Activated CD8-positive, alpha-beta memory T cell treated with anti-CD3 and anti-CD28 coated beads, Interleukin-2, amount 10 ng/mL, durations not matched to agents 7 days and 5 days (primary cell): ENCODE results near the gene ZNF607. TPM values are rescaled to one million over a fixed set of nuclear protein-coding genes. Genes with fewer than 3 reads are reported as not detected.
"Not testable (repeated sequence)": the region's sequence is repeated elsewhere in the genome, so short reads cannot be mapped to it uniquely, and the experiment has no call there.

Source experiments
- ATAC-seq: fragments of 150-1000 bp; cut with Tn5 transposase; one replicate; pipeline ENCODE4 v1.10.0; 2021; ENCODE audit warnings: moderate library complexity
- CTCF ChIA-PET: fragments of 350-600 bp; sonication (Branson Sonifier 250); formaldehyde crosslinking; loops from one replicate; lab custom pipeline; 2021; ENCODE audit warnings: antibody characterized with exemption; lab: Charles Lee
- DNase-seq: peaks from one replicate; pipeline ENCODE4 v3.0.0-alpha.2; 2020
- H3K27ac Mint-ChIP-seq: one replicate; pipeline ENCODE4 v1.8.0; 2021; ENCODE audit warnings: mild to moderate bottlenecking, mixed read lengths
- H3K27me3 Mint-ChIP-seq: one replicate; pipeline ENCODE4 v1.8.0; 2021; ENCODE audit warnings: mixed read lengths
- H3K36me3 Mint-ChIP-seq: one replicate; pipeline ENCODE4 v1.8.0; 2021; ENCODE audit warnings: mild to moderate bottlenecking, mixed read lengths
- H3K4me1 Mint-ChIP-seq: one replicate; pipeline ENCODE4 v1.8.0; 2021; ENCODE audit warnings: mixed read lengths
- H3K4me3 Mint-ChIP-seq: one replicate; pipeline ENCODE4 v1.8.0; 2021; ENCODE audit warnings: mild to moderate bottlenecking, moderate library complexity, mixed read lengths
- H3K9me3 Mint-ChIP-seq: one replicate; pipeline ENCODE4 v1.8.0; 2022; ENCODE audit warnings: low read depth, mixed read lengths
- total RNA-seq, 2 experiments: library from RNA; stranded (reverse); gene quantifications; one replicate each; pipeline ENCODE4 v1.2.3, GENCODE V29; 2021

ZNF607 gene
- total RNA-seq, 2 experiments from 2014 or later: 4.4 to 6.6 TPM

DNA sequence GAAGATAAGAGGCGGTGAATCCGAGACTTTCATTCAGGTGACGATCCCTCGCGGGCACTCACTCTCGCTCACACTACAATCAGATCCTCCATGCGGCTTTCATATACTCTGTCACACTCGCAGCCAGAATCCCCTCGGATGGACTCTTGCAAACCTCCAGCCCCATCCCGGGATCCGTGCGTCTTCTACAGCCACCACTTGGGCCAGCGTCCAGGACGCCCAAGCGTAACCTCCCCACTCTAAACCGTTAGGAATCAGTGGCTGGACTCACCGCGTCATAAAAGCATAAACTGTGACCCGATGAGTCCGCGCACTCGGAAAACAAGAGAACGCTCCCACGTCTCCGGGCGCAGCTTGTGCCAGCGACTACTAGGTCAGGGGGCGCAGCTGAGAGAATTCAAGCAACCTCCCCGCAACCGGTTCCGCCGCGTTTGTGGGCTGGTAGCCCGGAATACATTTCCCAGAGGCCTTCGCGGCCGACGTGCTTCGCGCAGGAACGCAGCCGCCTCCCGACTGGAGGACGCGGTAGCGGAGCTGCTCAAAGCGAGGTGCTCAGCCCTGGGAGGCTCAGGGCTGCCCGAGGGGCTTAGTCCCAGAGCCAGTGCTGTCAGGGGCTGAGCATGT, 27.6 kb downstream of the ZNF607 start:
- Mint-ChIP-seq H3K27me3 (no peaks in the 10 kb centered on the region), H3K9me3 (peaks cover 10% of the 10 kb centered on the region), H3K4me1 (peaks cover 12% of the 10 kb centered on the region), H3K4me3 (peak overlapping the region; percentile 91), H3K27ac (peak overlapping the region; percentile 84), H3K36me3 (peaks cover 17% of the 10 kb centered on the region)
- CTCF ChIA-PET: no interaction called here
- peak; percentile 89 for DNase-seq
- ATAC-seq: peak; percentile 94

- H3K27ac Mint-ChIP-seq: no peak overlapping the region
- H3K27me3 Mint-ChIP-seq: no peaks in the 10 kb centered on the region
- no peak overlapping the region for H3K4me3 Mint-ChIP-seq
- CTCF ChIA-PET: no interaction called here
- ATAC-seq (no peak), DNase-seq (no peak)
- no peaks in the 10 kb centered on the region for H3K4me1 Mint-ChIP-seq
- peaks cover 12% of the 10 kb centered on the region for H3K9me3 Mint-ChIP-seq
- peaks cover 3% of the 10 kb centered on the region for H3K36me3 Mint-ChIP-seq
Measured at GRCh38 chr19:37683520-37683919, 36.0 kb downstream of the ZNF607 start.

- Mint-ChIP-seq H3K27ac (no peak overlapping the region), H3K4me3 (no peak overlapping the region), H3K4me1 (no peaks in the 10 kb centered on the region), H3K27me3 (no peaks in the 10 kb centered on the region), H3K36me3 (peaks cover 14% of the 10 kb centered on the region), H3K9me3 (peaks cover 30% of the 10 kb centered on the region)
- CTCF ChIA-PET: no interaction called here
- ATAC-seq (no peak), DNase-seq (no peak)
Measured at GRCh38 chr19:37669450-37669914, 50.1 kb downstream of the ZNF607 start.

DNA sequence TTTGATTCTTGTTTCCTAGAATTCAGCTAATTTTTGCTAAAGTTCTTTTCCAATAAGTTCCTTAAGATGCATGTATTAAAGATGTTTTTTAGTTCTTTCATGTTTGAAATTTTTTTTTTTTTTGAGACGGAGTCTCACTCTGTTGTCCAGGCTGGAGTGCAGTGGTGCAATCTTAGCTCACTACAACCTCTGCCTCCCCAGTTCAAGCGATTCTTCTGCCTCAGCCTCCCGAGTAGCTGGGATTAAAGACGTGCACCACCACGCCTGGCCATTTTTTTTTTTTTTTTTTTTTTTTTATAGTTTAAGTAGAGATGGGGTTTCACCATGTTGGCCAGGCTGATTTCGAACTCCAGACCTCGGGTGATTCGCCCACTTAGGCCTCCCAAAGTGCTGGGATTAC, 62.4 kb downstream of the ZNF607 start:
- CTCF ChIA-PET: interaction anchor here (0.7 to 1.3 kb wide), 2 partner anchors 190 to 215 kb away, joined by 3 read pairs; partner anchors contain the start of gene ZNF569
- H3K27ac Mint-ChIP-seq, H3K27me3 Mint-ChIP-seq, ATAC-seq, DNase-seq: not testable (repeated sequence)
- Mint-ChIP-seq H3K4me1 (peaks cover 25% of the 10 kb centered on the region), H3K36me3 (peaks cover 34% of the 10 kb centered on the region), H3K9me3 (peaks cover 25% of the 10 kb centered on the region), H3K4me3 (peak overlapping the region; percentile 95)

DNA sequence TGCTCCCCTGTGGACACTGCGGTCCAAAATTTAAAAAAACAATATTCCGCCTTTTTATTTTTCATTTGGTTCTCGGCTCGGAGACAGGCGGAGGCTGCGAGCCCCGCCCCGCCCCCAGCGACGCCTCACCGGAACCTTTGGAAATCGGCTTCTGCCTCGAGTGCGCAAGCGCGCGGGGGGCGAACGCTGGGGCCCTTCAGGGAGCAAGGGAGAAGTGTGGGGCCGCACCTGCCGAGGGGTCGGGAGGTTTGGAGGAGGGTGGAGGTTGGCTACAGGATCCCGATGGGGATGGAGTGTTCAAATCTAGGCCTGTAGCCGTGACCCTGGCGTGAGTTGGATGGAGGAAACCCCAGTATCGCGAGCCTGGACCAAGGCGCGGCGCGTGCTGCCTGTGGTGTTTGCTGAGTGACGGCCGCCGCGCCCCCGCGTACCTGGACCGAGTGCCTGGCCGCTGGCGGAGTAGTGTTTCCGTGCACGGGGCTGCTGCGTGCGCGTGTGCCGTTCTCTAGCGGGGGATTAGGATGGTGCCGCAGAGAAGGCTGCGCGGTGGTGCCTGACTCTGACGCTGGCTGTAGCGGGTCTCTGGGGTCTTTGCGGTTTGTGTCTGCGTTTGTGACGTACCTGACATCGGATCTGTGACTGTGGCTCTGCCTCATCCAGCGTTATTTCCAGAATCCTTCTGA, 63.7 kb downstream of the ZNF607 start:
- H3K4me3 Mint-ChIP-seq: peak overlapping the region; percentile 95
- DNase-seq (peak; percentile 88), ATAC-seq (peak; percentile 79)
- H3K36me3 Mint-ChIP-seq: peaks cover 41% of the 10 kb centered on the region
- peaks cover 23% of the 10 kb centered on the region for H3K9me3 Mint-ChIP-seq
- H3K4me1 Mint-ChIP-seq: peaks cover 25% of the 10 kb centered on the region
- no peaks in the 10 kb centered on the region for H3K27me3 Mint-ChIP-seq
- CTCF ChIA-PET: no interaction called here
- H3K27ac Mint-ChIP-seq: peak overlapping the region; percentile 96

DNA sequence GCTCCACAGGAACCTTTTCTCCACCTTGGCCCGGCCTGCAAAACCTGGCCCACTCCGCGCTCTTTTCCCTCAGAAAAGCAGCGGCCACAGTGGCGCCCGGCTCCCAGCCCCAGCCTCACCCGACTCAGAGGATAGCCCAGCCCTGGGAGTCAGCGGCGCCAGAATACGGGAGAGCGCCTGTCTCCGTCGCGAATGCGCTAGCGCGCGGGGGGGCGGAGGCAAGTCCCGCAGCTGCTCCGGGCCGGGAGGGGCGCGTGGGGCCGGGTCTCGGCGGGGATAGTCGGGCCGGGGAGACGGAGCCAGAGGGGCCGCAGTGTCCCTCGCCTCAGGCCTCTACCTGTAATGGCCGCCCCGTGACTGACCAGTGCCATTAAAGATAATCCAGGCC, 64.3 kb downstream of the ZNF607 start, which contains the start of gene ZFP30:
Gene ZFP30, minus strand, starts transcription at position 165 of the 388 bp plus-strand sequence. CDS start 7,643 bp downstream, outside the sequence.
- peaks cover 44% of the 10 kb centered on the region for H3K36me3 Mint-ChIP-seq
- no peaks in the 10 kb centered on the region for H3K27me3 Mint-ChIP-seq
- CTCF ChIA-PET: no interaction called here
- peak within 1 kb of the TSS; percentile 95 for H3K4me3 Mint-ChIP-seq
- peaks cover 25% of the 10 kb centered on the region for H3K4me1 Mint-ChIP-seq
- ATAC-seq: peak; percentile 85
- peak within 1 kb of the TSS; percentile 96 for H3K27ac Mint-ChIP-seq
- DNase-seq: peak; percentile 84
- H3K9me3 Mint-ChIP-seq: peaks cover 19% of the 10 kb centered on the region

GRCh38 chr19:37654629-37655300, 64.8 kb downstream of the ZNF607 start:
- Mint-ChIP-seq H3K27me3 (no peaks in the 10 kb centered on the region), H3K4me1 (peaks cover 25% of the 10 kb centered on the region), H3K4me3 (peak overlapping the region; percentile 95), H3K36me3 (peaks cover 47% of the 10 kb centered on the region), H3K27ac (peak overlapping the region; percentile 96), H3K9me3 (peaks cover 19% of the 10 kb centered on the region)
- CTCF ChIA-PET: no interaction called here
- ATAC-seq (peak; percentile 25), DNase-seq (peak; percentile 51)

DNA sequence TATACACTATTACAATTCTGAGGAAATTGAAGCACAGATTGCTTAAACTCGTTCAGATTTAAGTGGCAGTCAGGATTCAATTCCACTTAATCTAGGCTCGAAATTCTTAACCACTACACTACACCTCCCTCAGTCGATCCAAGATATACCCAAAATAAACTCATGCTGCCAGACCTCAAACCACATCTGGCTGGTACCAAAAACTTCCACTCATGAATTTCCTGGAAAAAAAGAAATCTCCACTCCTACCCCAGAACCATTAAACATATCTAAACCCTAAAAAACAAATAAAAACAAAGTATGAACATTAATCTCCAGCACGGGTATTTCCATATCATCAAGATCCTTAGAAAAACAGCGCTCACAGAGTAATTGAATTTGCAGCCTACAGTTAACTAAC, 65.4 kb downstream of the ZNF607 start:
- ATAC-seq (no peak), DNase-seq (no peak)
- Mint-ChIP-seq H3K4me1 (peaks cover 25% of the 10 kb centered on the region), H3K27ac (peak overlapping the region; percentile 96), H3K36me3 (peaks cover 50% of the 10 kb centered on the region), H3K27me3 (no peaks in the 10 kb centered on the region), H3K4me3 (peak overlapping the region; percentile 95), H3K9me3 (peaks cover 17% of the 10 kb centered on the region)
- CTCF ChIA-PET: interaction anchor here (0.7 to 1.1 kb wide), 2 partner anchors 8 to 102 kb away, joined by 3 to 4 read pairs; no protein-coding TSS in a partner anchor

Other genes with a start within 250 kb of the ZNF607 start
- 1 to 10 TPM; 2.7 to 6.1 TPM for gene ZNF793, start 212.8 kb downstream of the ZNF607 start, total RNA-seq
- 1 to 10 TPM; 2.0 to 2.2 TPM for gene ZNF571, start 125.0 kb downstream of the ZNF607 start, total RNA-seq
- gene ZNF540, start 124.9 kb downstream of the ZNF607 start, total RNA-seq: 1 to 10 TPM; 1.5 to 1.6 TPM
- gene ZFP30, start 64.3 kb downstream of the ZNF607 start, total RNA-seq: 10 to 100 TPM; 11.9 to 15.1 TPM
- 1 to 10 TPM; 7.1 TPM for gene ZNF573, start 59.8 kb upstream of the ZNF607 start, total RNA-seq
- gene WDR87, start 186.8 kb upstream of the ZNF607 start, total RNA-seq: not detected
- gene SIPA1L3, start 187.4 kb upstream of the ZNF607 start, total RNA-seq: 10 to 100 TPM; 16.6 to 21.6 TPM